Endothelial cell of umbilical vein (primary cell): ENCODE results near the gene CLDN6. TPM values are rescaled to one million over a fixed set of nuclear protein-coding genes. Genes with fewer than 3 reads are reported as not detected.

ENCODE experiments used
- BruUV-seq: library from RNA; stranded (reverse); fragments of 400-500 nt; replicated peaks from 2 replicates; lab custom pipeline; 2021; lab: Mats Ljungman, UMichigan
- CTCF ChIA-PET: fragments of 300-600, 350-600 bp; sonication (Branson Sonifier 250); formaldehyde crosslinking; loops from one replicate; lab custom pipeline; 2021; ENCODE audit warnings: antibody characterized with exemption, inconsistent platforms; lab: Charles Lee
- POLR2A ChIA-PET: fragments of 300-600, 350-600 bp; sonication (Branson Sonifier 250); formaldehyde crosslinking; loops from one replicate; lab custom pipeline; 2021; ENCODE audit warnings: antibody characterized with exemption, inconsistent platforms; lab: Charles Lee
- DNase-seq: peaks from one replicate; pipeline ENCODE4 v3.0.0-alpha.2; 2011; ENCODE audit warnings: low read depth, low spot score
- FAIRE-seq: peaks from 2 replicates; lab custom pipeline; 2011; peaks lifted over from hg19 to GRCh38; lab: Jason Lieb, UNC
- H2AFZ ChIP-seq: 2 replicates; pipeline ENCODE4 v1.6.0; 2012; ENCODE audit warnings: low read depth, low read length, control low read depth, inconsistent platforms
- H3K27ac ChIP-seq: 2 replicates; pipeline ENCODE4 v1.5.1; 2011; ENCODE audit warnings: low read depth, mild to moderate bottlenecking, control low read depth, low read length, moderate library complexity; ENCODE audit not compliant: insufficient read depth
- H3K27me3 ChIP-seq, 2 experiments: 2 replicates each; pipeline versions ENCODE4 v1.6.0 to v1.6.1; 2011; ENCODE audit warnings: low read length in 2 of 2, mixed read lengths in 1 of 2; ENCODE audit not compliant: control insufficient read depth in 2 of 2, insufficient read depth in 2 of 2
- H3K36me3 ChIP-seq, 2 experiments: 2 replicates in 1 of 2; 3 replicates in 1 of 2; pipeline ENCODE4 v1.5.1; 2011; ENCODE audit warnings: low read length in 2 of 2, mild to moderate bottlenecking in 1 of 2, moderate library complexity in 1 of 2; ENCODE audit not compliant: control insufficient read depth in 2 of 2, insufficient read depth in 2 of 2; ENCODE audit errors: extremely low read depth in 1 of 2
- H3K4me1 ChIP-seq: 3 replicates; pipeline ENCODE4 v1.5.1; 2011; ENCODE audit warnings: mild to moderate bottlenecking, low read length; ENCODE audit not compliant: control insufficient read depth, insufficient read depth; ENCODE audit errors: extremely low read depth
- H3K4me2 ChIP-seq: 2 replicates; pipeline ENCODE4 v1.6.1; 2011; ENCODE audit warnings: low read length, control low read depth, mixed read lengths; ENCODE audit not compliant: insufficient read depth
- H3K4me3 ChIP-seq, 3 experiments: fragments of 200-600 bp in 1 of 3; sonication (generic), shearing (Covaris generic) in 1 of 3; replicated peaks in 1 of 3; 2 replicates each; pipeline ENCODE4 v1.5.1; 2011 to 2016; ENCODE audit warnings: control low read depth in 3 of 3, low read length in 3 of 3, mild to moderate bottlenecking in 2 of 3, inconsistent platforms in 1 of 3, low read depth in 1 of 3, moderate library complexity in 1 of 3; ENCODE audit not compliant: insufficient read depth in 1 of 3
- H3K79me2 ChIP-seq: 2 replicates; pipeline ENCODE4 v1.6.0; 2012; ENCODE audit warnings: low read length, inconsistent platforms; ENCODE audit not compliant: control insufficient read depth, insufficient read depth
- H3K9ac ChIP-seq: replicated peaks from 2 replicates; pipeline ENCODE3; 2011; ENCODE audit warnings: low read length, control low read depth; ENCODE audit not compliant: insufficient read depth; ENCODE audit errors: extremely low read depth
- H3K9me1 ChIP-seq: replicated peaks from 3 replicates; pipeline ENCODE4 v1.6.0; 2011; ENCODE audit warnings: mild to moderate bottlenecking, low read length; ENCODE audit not compliant: control insufficient read depth, insufficient read depth; ENCODE audit errors: extremely low read depth
- H3K9me3 ChIP-seq: replicated peaks from 2 replicates; pipeline ENCODE4 v1.5.1; 2012; ENCODE audit warnings: low read length, inconsistent platforms; ENCODE audit not compliant: control insufficient read depth, insufficient read depth
- H4K20me1 ChIP-seq: replicated peaks from 2 replicates; pipeline ENCODE3; 2011; ENCODE audit warnings: mild to moderate bottlenecking, low read length; ENCODE audit not compliant: control insufficient read depth, insufficient read depth; ENCODE audit errors: extremely low read depth
- CTCF ChIP-seq, 2 donors: IDR thresholded peaks; 1 replicate in 1 of 2; 2 replicates in 1 of 2; pipeline ENCODE4 v1.5.1; 2011; ENCODE audit warnings: low read length in 2 of 2, mild to moderate bottlenecking in 2 of 2, moderate library complexity in 2 of 2, control low read depth in 1 of 2, inconsistent platforms in 1 of 2, low read depth in 1 of 2; ENCODE audit not compliant: insufficient read depth in 1 of 2; ENCODE audit errors: extremely low read depth in 1 of 2
- EZH2 ChIP-seq: IDR thresholded peaks from 2 replicates; pipeline ENCODE4 v1.6.1; 2012; ENCODE audit warnings: borderline replicate concordance, low read depth, mild to moderate bottlenecking, moderate library complexity, low read length, inconsistent platforms; ENCODE audit not compliant: severe bottlenecking
- FOS ChIP-seq: IDR thresholded peaks from 2 replicates; pipeline ENCODE4 v1.6.1; 2011; ENCODE audit warnings: mild to moderate bottlenecking, low read length, moderate library complexity, borderline replicate concordance; ENCODE audit not compliant: insufficient read depth
- GATA2 ChIP-seq: IDR thresholded peaks from 2 replicates; pipeline ENCODE4 v1.7.0; 2011; ENCODE audit warnings: low read depth, mild to moderate bottlenecking, moderate library complexity, mixed read lengths, low read length; ENCODE audit not compliant: insufficient read length, insufficient read depth
- JUN ChIP-seq: IDR thresholded peaks from 2 replicates; pipeline ENCODE4 v1.6.1; 2011; ENCODE audit warnings: borderline replicate concordance, low read depth; ENCODE audit not compliant: insufficient read length, insufficient read depth
- MAX ChIP-seq: IDR thresholded peaks from 2 replicates; pipeline ENCODE4 v1.6.1; 2011; ENCODE audit not compliant: insufficient read depth, insufficient read length
- MYC ChIP-seq: IDR thresholded peaks from one replicate; pipeline ENCODE4 v1.6.1; 2011; ENCODE audit warnings: mild to moderate bottlenecking, low read depth, low read length
- POLR2A ChIP-seq: IDR thresholded peaks from 2 replicates; pipeline ENCODE4 v1.6.1; 2012; ENCODE audit warnings: low read depth, mild to moderate bottlenecking, control low read depth, low read length
- POLR2AphosphoS5 ChIP-seq: IDR thresholded peaks from 2 replicates; pipeline ENCODE4 v1.6.1; 2012; ENCODE audit warnings: low read depth, mild to moderate bottlenecking, control low read depth, low read length, moderate library complexity; ENCODE audit not compliant: insufficient read depth
- dilution Hi-C: fragments of 300-500 bp; cut with MboI; formaldehyde crosslinking; loops from one replicate; pipeline ENCODE4 v1.15.0; 2019; ENCODE audit warnings: low sequenced_read_pairs; ENCODE audit not compliant: extremely low pct_ligation_motif_present
- intact Hi-C: fragments of 100-400 bp; cut with micrococcal nuclease; formaldehyde crosslinking; loops from one replicate; pipeline ENCODE4 v1.10.0; 2022
- polyA plus RNA-seq, 4 experiments: library from polyadenylated mRNA; depleted of rRNA in 3 of 4; stranded (reverse) in 3 of 4; unstranded in 1 of 4; fragments of >200 nt; gene quantifications; 2 replicates each; pipeline versions ENCODE4 v1.2.1 to v1.2.3, GENCODE V29; 2011 to 2012; ENCODE audit warnings: missing spikeins in 1 of 4
- total RNA-seq: library from RNA; stranded (reverse); gene quantifications from 2 replicates; pipeline ENCODE4 v1.2.3, GENCODE V29; 2021

CLDN6 gene
- total and polyA plus RNA-seq, 2 donors (not counting 3 experiments of a cell fraction or from before 2014, with no cell fraction given): 0.28 TPM; not detected in 1

GRCh38 chr16:3066440-3066748 is 48.4 kb upstream of the CLDN6 start:
- peaks cover 19% of the 10 kb centered on the region for H3K4me1 ChIP-seq
- FAIRE-seq (no peak), DNase-seq (no peak)
- intact Hi-C loops (no loop called here), dilution Hi-C loops (no loop called here)
- ChIA-PET POLR2A (interaction anchor here (0.5 kb wide), 1 partner anchor 41 kb away, joined by 5 read pairs; no protein-coding TSS in a partner anchor), CTCF (no interaction called here)
- peak overlapping the region in 2 of 3 experiments; percentile 40 to 54 for H3K4me3 ChIP-seq
- peaks cover 0 to 9% of the 10 kb centered on the region in 2 experiments for H3K36me3 ChIP-seq
- no peak overlapping the region for H2AFZ ChIP-seq
- BruUV-seq: no TSS peak
- peak overlapping the region; percentile 94 for H3K9ac ChIP-seq
- no peaks in the 10 kb centered on the region for H3K9me1 ChIP-seq
- H3K79me2 ChIP-seq: peaks cover 4% of the 10 kb centered on the region
- H3K27me3 ChIP-seq: no peaks in the 10 kb centered on the region
- no peaks in the 10 kb centered on the region for H3K9me3 ChIP-seq
- peak overlapping the region; percentile 66 for H3K4me2 ChIP-seq
- peak overlapping the region; percentile 94 for H3K27ac ChIP-seq
- TF ChIP-seq POLR2AphosphoS5 (no peak), JUN (no peak), MYC (no peak), CTCF (IDR thresholded peaks at IDR 0.05; ENCODE audit: extremely low read depth in 1 of 2, insufficient read depth in 1 of 2, low read depth in 1 of 2, low read length in 2 of 2) (no peak), POLR2A (no peak), FOS (no peak), GATA2 (no peak), EZH2 (no peak), MAX (no peak)
- no peaks in the 10 kb centered on the region for H4K20me1 ChIP-seq
